LNCaP clone FGC (cell line): ENCODE data around the gene OSGIN1.

Experiments used
- DNase-seq: peaks from one replicate; pipeline ENCODE4 v3.0.0-alpha.2; 2011; ENCODE audit warnings: low read depth
- H3K4me3 ChIP-seq: 2 replicates; pipeline ENCODE4 v1.5.1; 2011; ENCODE audit warnings: mild to moderate bottlenecking, low read depth, low read length, control low read depth
- TF ChIP-seq, protein P1 (sequence below): IDR thresholded peaks from 2 replicates; pipeline ENCODE4 v1.5.1; 2012; ENCODE audit warnings: mild to moderate bottlenecking; ENCODE audit not compliant: control insufficient read depth, insufficient read depth; ENCODE audit errors: extremely low read depth

Gene OSGIN1

DNA sequence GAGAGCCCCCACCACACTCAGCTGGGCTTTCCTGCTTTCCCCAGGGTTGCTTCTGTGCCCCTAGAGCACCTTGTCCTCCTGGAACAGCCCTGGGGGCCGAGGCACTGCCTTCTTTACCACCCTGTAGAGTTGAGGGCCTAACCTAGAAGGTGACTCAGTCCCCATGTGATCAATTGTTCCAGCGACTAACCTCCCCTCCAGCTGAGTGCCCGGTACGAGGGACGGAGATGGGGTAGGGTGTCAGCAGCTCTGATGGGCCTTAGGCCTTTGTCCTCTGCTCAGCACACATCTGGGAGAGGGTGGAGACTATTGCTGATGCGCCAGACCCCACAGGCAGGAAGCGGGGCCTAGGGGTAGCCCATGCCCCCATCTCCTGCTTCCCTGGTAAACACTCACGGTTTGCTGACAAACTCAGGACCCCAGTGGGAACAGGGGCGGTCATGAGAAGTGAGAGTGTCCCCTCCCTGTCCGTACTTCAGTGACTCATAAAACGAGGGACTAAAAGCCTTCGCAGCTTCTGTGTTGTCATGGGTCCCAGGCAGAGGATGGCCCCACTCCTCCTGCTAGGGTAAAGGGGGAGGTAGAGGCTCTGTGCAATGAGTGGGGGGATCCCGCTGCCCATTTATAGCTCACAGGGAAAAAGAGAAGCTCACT lies 48.1 kb downstream of the OSGIN1 start:
- DNase-seq = no peak
- no peak overlapping the region for H3K4me3 ChIP-seq
- TF ChIP-seq, protein P1, sequence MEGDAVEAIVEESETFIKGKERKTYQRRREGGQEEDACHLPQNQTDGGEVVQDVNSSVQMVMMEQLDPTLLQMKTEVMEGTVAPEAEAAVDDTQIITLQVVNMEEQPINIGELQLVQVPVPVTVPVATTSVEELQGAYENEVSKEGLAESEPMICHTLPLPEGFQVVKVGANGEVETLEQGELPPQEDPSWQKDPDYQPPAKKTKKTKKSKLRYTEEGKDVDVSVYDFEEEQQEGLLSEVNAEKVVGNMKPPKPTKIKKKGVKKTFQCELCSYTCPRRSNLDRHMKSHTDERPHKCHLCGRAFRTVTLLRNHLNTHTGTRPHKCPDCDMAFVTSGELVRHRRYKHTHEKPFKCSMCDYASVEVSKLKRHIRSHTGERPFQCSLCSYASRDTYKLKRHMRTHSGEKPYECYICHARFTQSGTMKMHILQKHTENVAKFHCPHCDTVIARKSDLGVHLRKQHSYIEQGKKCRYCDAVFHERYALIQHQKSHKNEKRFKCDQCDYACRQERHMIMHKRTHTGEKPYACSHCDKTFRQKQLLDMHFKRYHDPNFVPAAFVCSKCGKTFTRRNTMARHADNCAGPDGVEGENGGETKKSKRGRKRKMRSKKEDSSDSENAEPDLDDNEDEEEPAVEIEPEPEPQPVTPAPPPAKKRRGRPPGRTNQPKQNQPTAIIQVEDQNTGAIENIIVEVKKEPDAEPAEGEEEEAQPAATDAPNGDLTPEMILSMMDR = no peak

GRCh38 chr16:84001726-84002125 lies 48.7 kb downstream of the OSGIN1 start:
- TF ChIP-seq, protein P1 = no peak
- no peak overlapping the region for H3K4me3 ChIP-seq
- no peak for DNase-seq

- TF ChIP-seq, protein P1 = no peak
- no peak for DNase-seq
- no peak overlapping the region for H3K4me3 ChIP-seq
Observed at GRCh38 chr16:84003038-84003437, 50.0 kb downstream of the OSGIN1 start.

DNA sequence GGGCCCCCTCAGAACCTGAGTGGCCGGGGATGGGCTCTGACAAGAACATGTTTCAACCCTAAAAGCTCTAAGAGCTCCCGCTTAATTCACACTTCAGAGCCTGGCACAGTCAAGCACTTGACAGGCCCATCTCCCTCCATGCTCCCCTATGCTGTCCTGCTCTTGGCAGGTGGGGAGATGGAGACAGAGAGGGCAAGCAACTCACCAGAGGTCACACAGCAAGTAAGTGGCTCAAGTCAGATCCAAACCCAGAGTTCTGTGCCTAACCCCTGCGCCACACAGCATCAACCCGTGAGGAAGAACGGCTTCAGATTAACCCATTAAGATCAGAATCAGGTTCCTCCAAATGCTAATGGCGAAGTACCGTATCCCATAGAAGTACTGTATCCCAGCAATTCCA lies 51.4 kb downstream of the OSGIN1 start:
- DNase-seq = no peak
- TF ChIP-seq, protein P1 = no peak
- no peak overlapping the region for H3K4me3 ChIP-seq

DNA sequence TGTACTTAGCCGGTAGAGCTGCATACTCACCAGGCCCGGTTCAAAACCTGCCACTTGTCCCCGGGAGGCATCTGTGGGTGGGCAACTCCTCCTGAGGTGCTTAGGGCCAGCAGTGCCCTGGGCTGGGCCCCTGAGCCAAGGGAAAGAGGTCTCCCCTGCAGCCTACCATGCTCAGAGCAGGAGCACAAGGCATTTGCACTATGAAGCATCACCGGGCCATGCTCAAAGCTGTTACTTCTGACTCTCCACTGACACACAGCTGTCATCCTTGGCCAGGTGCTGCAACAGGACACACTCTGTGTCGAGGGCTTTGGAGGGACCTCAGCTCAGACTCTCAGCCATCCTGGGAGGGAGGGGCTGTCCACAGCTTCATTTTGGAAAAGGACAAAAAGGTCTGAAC lies 52.4 kb downstream of the OSGIN1 start:
- no peak overlapping the region for H3K4me3 ChIP-seq
- TF ChIP-seq, protein P1 = no peak
- no peak for DNase-seq

DNA sequence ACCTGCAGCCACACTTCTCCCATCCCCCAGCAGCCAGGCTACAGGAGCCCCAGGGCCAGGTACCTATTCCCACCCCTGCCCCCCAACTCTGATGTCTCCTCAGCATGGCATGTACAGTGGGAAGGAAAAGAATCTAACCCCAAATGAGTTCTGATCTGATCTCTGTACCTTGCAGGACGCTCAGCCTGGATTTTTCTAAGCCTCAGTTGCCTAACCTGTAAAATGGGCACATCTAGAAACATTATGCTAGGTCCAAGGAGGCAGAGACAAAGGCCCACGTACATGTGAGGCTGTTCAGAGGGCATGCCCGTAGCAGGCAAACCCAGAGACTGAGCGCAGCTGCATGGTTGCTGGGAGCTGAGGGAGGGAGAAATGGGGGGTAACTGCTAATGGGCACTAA lies 54.5 kb downstream of the OSGIN1 start:
- no peak overlapping the region for H3K4me3 ChIP-seq
- DNase-seq = no peak
- TF ChIP-seq, protein P1 = no peak

DNA sequence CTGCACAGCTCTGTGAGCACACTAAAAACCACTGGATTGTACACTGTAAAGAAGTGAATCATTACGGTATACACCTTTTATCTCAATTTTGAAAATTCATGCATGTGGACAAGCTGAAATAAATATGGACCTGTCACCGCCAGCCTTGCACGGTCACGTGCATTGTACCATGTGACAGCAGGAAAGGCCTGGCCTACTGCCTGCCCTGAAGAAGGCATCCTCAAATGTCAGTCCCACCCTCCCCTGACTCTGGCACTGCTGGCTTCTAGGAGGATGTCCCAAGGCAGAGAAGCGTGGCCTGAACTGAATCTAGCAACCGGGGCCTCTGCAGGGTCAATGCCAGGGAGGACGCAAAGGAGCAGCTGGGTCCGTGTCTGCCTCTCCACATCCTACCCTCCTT lies 54.9 kb downstream of the OSGIN1 start:
- DNase-seq = no peak

More for the DNA sequence above, 54.9 kb downstream of the OSGIN1 start:
- TF ChIP-seq, protein P1 = no peak
- H3K4me3 ChIP-seq = no peak overlapping the region
